Right lobe of liver (tissue), 6 donors: Measurements from ENCODE around the gene RNF138. TPM values are rescaled to one million over a fixed set of nuclear protein-coding genes. Genes with fewer than 3 reads are reported as not detected.

Experiments used
- ATAC-seq, 4 donors: fragments of 200-7000 bp; cut with Tn5 transposase; one replicate each; pipeline ENCODE4 v1.9.1; 2020; ENCODE audit warnings: mild to moderate bottlenecking in 4 of 4, moderate library complexity in 4 of 4
- DNase-seq, 3 donors: peaks; one replicate each; pipeline ENCODE4 v3.0.0-alpha.2; 2020
- H3K27ac ChIP-seq, 3 donors: fragments of 200-600 bp; one replicate each; pipeline ENCODE4 v1.8.0; 2022
- H3K27me3 ChIP-seq, 2 donors: fragments of 200-600 bp; one replicate each; pipeline ENCODE4 v1.8.0; 2022
- H3K36me3 ChIP-seq, 4 donors: fragments of 200-600 bp; sonication (generic) in 1 of 4; one replicate each; pipeline versions ENCODE4 v1.5.1 to v1.8.0; 2017 to 2022; ENCODE audit warnings: control low read depth in 1 of 4
- H3K4me1 ChIP-seq, 4 donors: fragments of 200-600 bp; sonication (generic) in 1 of 4; one replicate each; pipeline versions ENCODE4 v1.5.1 to v1.8.0; 2017 to 2022; ENCODE audit warnings: control low read depth in 1 of 4
- H3K4me3 ChIP-seq, 3 donors: fragments of 200-600 bp; one replicate each; pipeline ENCODE4 v1.8.0; 2022
- H3K9me3 ChIP-seq, 4 donors: fragments of 200-600 bp; sonication (generic) in 1 of 4; one replicate each; pipeline versions ENCODE4 v1.5.1 to v1.8.0; 2017 to 2022; ENCODE audit warnings: control low read depth in 1 of 4
- POLR2A ChIP-seq: fragments of 450-650 bp; IDR thresholded peaks from one replicate; pipeline ENCODE4 v1.6.1; 2017; ENCODE audit warnings: antibody characterized with exemption, mild to moderate bottlenecking
- WGBS: methylation state at CpG from one replicate; pipeline ENCODE4 v1.1.6; 2018; ENCODE audit warnings: low coverage, low lambda C conversion rate; ENCODE audit not compliant: insufficient coverage; ENCODE audit errors: missing lambda C conversion rate; 5-methylcytosine and 5-hydroxymethylcytosine counted together
- intact Hi-C, 2 donors: fragments of 100-400 bp; cut with DNase I; formaldehyde crosslinking; loops; one replicate each; pipeline versions ENCODE4 v1.11.2 to v1.14.1; 2022
- total RNA-seq, 6 experiments: library from RNA; depleted of rRNA in 2 of 6; stranded (reverse); fragments of >200 nt in 2 of 6; fragmentation: NEBNext Ultra II Directional in 3 of 6; extraction: Animal tissue kit (Norgen Biotek cat#: 25700) in 3 of 6; gene quantifications; one replicate each; pipeline versions ENCODE4 v1.1.0 to v1.2.4, GENCODE V29; 2016 to 2023
- TF ChIP-seq, protein P1 (sequence below), 4 donors: fragments of 200-600 bp in 3 of 4; fragments of 450-650 bp in 1 of 4; IDR thresholded peaks; one replicate each; pipeline versions ENCODE4 v1.5.1 to v1.8.0; 2016 to 2022; ENCODE audit warnings: antibody characterized with exemption in 4 of 4, mild to moderate bottlenecking in 2 of 4
- donor health status: DM: no; HTN: yes; CAD: no.
- donor health status: DM: no; HTN: no; CAD: no.
- donor health status: DM: no; HTN: no; CAD: no.
- donor health status: DM: no; HTN: yes; CAD: no.
- donor health status: DM: no; HTN: yes; CAD: no.

The RNF138 gene
- total RNA-seq, 6 experiments from 2014 or later = 9.3 to 17.5 (median 12.7) TPM

DNA sequence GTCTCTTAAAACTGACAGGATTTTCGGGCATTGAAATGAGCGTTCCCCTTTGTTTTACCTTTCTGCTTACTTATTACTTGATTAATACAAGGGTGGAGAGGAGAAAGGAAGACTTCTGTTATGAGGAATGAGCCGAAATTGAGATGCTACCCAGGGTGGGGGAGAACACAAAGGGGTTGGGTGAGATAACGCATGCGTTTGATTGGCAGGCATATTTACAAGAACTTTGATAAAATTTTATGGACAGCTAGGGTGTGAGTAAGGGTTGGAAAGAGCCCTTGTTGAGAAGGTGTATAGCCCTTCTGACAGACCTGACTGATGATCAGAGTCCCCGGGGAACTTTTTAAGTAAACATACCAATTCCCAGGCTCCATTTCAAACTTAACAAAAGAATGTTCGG lies 1.8 kb downstream of the RNF138 start:
- WGBS = 0% methylated on average over 7 of the region's 7 CpGs

DNA sequence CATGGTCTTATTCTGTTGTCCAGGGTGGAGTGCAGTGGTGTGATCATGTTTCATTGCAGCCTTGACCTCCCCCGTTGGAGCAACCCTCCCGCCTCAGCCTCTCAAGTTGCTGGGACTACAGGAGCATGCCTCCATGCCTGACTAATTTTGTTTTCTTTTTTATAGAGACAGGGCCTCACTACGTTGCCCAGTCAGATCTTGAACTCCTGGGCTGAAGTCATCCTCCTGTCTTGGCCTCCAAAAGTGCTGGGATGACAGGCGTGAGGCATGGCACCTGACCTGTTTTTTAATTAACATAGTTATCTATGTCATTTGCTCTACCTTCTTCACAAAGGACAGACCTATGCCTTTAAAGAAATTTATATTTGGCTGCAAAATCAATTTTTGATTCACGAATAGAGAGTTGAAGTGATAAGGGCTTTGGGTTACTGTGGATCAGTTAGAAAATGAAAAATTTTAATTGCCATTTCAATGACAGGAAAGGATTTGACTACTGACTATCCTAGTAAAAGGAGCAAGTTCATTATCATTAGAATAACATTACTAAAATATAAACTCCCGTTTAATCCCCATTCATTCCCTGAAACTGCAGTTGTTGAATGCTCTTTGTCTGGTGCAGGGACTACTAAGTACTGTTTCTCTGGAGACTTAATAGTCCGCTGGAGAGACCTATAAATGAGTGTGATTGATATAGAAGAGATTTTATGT lies 3.7 kb downstream of the RNF138 start:
- ATAC-seq (no peak), DNase-seq (no peak)
- no peaks in the 10 kb centered on the region for H3K9me3 ChIP-seq
- peaks cover 0 to 36% (median 22%) of the 10 kb centered on the region in 4 donors for H3K4me1 ChIP-seq
- no peak overlapping the region for H3K4me3 ChIP-seq
- H3K27ac ChIP-seq = peak overlapping the region in 1 of 3 donors; percentile 22
- TF ChIP-seq POLR2A = no peak
- TF ChIP-seq, protein P1, sequence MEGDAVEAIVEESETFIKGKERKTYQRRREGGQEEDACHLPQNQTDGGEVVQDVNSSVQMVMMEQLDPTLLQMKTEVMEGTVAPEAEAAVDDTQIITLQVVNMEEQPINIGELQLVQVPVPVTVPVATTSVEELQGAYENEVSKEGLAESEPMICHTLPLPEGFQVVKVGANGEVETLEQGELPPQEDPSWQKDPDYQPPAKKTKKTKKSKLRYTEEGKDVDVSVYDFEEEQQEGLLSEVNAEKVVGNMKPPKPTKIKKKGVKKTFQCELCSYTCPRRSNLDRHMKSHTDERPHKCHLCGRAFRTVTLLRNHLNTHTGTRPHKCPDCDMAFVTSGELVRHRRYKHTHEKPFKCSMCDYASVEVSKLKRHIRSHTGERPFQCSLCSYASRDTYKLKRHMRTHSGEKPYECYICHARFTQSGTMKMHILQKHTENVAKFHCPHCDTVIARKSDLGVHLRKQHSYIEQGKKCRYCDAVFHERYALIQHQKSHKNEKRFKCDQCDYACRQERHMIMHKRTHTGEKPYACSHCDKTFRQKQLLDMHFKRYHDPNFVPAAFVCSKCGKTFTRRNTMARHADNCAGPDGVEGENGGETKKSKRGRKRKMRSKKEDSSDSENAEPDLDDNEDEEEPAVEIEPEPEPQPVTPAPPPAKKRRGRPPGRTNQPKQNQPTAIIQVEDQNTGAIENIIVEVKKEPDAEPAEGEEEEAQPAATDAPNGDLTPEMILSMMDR (IDR thresholded peaks at IDR 0.05) = no peak
- H3K36me3 ChIP-seq = no peaks in the 10 kb centered on the region
- intact Hi-C loops = no loop called here
- H3K27me3 ChIP-seq = no peaks in the 10 kb centered on the region
- 57% methylated on average over 7 of the region's 7 CpGs for WGBS

More for the DNA sequence above, 1.8 kb downstream of the RNF138 start:
- Histone ChIP-seq H3K4me3 (peak overlapping the region; percentile 83 to 87 (median 83)), H3K9me3 (no peaks in the 10 kb centered on the region), H3K27me3 (no peaks in the 10 kb centered on the region), H3K36me3 (no peaks in the 10 kb centered on the region), H3K27ac (peak overlapping the region; percentile 89 to 99 (median 97)), H3K4me1 (peaks cover 0 to 36% (median 20%) of the 10 kb centered on the region in 4 donors)
- ATAC-seq (no peak), DNase-seq (no peak)
- intact Hi-C loops = no loop called here
- TF ChIP-seq, protein P1 (IDR thresholded peaks at IDR 0.05) = no peak
- no peak for TF ChIP-seq POLR2A

DNA sequence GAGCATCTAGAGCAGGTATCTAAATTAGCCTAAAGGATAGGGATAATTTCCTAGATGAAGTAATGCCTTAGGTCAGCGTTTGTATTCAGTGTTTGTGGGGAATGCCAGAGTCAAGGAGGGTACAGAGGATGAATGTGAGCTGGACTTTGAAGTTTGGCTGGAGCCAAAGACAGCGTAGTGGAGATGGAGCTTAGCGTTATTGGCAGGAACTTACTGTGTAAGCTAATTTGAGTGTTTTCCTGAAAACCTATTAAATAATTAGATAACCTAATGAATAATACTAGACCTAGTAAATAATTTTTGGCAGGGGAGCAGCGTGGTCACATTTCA lies 4.2 kb downstream of the RNF138 start:
- DNase-seq (peak in 1 of 3 donors; percentile 61), ATAC-seq (peak in 3 of 4 donors; percentile 10 to 30 (median 23))
- Histone ChIP-seq H3K4me1 (peaks cover 0 to 36% (median 22%) of the 10 kb centered on the region in 4 donors), H3K27ac (peak overlapping the region in 1 of 3 donors; percentile 22), H3K27me3 (no peaks in the 10 kb centered on the region), H3K9me3 (no peaks in the 10 kb centered on the region), H3K4me3 (no peak overlapping the region), H3K36me3 (no peaks in the 10 kb centered on the region)
- 12% methylated on average over 4 of the region's 4 CpGs for WGBS
- TF ChIP-seq, protein P1 (IDR thresholded peaks at IDR 0.05) = no peak
- no peak for TF ChIP-seq POLR2A
- intact Hi-C loops = no loop called here

DNA sequence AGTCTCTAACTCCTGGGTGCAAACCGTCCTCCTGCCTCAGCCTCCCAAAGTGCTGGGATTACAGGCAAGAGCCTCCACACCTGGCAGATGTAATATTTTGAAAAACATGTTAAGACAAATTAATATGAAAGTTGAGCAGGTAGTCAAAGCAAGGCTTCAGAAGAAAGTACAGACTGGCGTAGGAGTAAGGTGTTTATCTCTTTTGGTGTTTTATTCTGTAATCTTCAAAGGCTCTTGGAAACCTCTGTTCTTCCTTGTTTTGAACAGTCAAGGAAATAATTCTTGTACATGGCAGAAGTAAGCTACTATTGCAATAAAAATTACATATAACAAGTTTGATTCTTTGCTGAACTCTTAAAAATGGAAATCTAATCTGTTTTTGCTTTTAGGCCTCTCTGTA lies 5.3 kb downstream of the RNF138 start:
- no peak for ATAC-seq
- TF ChIP-seq POLR2A = no peak
- TF ChIP-seq, protein P1 (IDR thresholded peaks at IDR 0.05) = no peak
- H3K36me3 ChIP-seq = no peaks in the 10 kb centered on the region
- no peak overlapping the region for H3K27ac ChIP-seq
- intact Hi-C loops = no loop called here
- 96% methylated on average over 2 of the region's 2 CpGs for WGBS
- no peak for DNase-seq
- no peaks in the 10 kb centered on the region for H3K27me3 ChIP-seq
- H3K4me1 ChIP-seq = peaks cover 0 to 36% (median 22%) of the 10 kb centered on the region in 4 donors
- H3K9me3 ChIP-seq = no peaks in the 10 kb centered on the region
- H3K4me3 ChIP-seq = no peak overlapping the region
